NB4 (cell line): Measurements from ENCODE around the gene RGS16.

Experiments
- CTCF ChIP-seq: IDR thresholded peaks from one replicate; pipeline ENCODE4 v1.5.1; 2012; ENCODE audit warnings: low read depth, low read length
- MYC ChIP-seq: IDR thresholded peaks from 2 replicates; pipeline ENCODE4 v1.6.1; 2011; ENCODE audit warnings: low read depth, low read length
- POLR2A ChIP-seq: IDR thresholded peaks from 2 replicates; pipeline ENCODE4 v1.6.1; 2011; ENCODE audit warnings: mild to moderate bottlenecking; ENCODE audit not compliant: insufficient read length; ENCODE audit errors: extremely low read depth
- TF ChIP-seq, protein P1 (sequence below): IDR thresholded peaks from 2 replicates; pipeline ENCODE4 v1.6.1; 2011; ENCODE audit warnings: low read depth, low read length

DNA sequence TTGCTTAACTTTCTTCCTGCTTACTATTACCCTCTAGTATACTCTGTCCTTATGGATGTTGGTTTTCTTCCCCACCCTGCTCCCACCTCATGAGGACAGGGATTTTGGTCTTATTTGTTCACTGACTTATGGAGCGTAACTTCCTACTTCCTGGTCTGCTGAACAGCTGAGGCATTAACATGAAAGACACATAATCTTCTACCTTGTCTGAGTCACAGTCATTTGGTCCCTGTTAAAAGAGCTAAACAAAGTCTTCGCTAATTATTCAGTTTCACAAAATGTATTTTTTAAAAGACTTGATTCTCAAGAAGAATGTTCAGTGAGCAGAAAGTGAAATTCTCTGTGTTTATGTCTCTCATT is 33.6 kb downstream of the RGS16 start:
- TF ChIP-seq CTCF (no peak), POLR2A (no peak), MYC (no peak)
- TF ChIP-seq, protein P1, sequence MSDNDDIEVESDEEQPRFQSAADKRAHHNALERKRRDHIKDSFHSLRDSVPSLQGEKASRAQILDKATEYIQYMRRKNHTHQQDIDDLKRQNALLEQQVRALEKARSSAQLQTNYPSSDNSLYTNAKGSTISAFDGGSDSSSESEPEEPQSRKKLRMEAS, result no peak
